ENCODE results near the gene PQBP1. TPM values are rescaled to one million over a fixed set of nuclear protein-coding genes. Genes with fewer than 3 reads are reported as not detected.

PQBP1 gene
- total RNA-seq, 4 donors from 2014 or later = 36.6 to 59.7 (median 55.2) TPM

DNA sequence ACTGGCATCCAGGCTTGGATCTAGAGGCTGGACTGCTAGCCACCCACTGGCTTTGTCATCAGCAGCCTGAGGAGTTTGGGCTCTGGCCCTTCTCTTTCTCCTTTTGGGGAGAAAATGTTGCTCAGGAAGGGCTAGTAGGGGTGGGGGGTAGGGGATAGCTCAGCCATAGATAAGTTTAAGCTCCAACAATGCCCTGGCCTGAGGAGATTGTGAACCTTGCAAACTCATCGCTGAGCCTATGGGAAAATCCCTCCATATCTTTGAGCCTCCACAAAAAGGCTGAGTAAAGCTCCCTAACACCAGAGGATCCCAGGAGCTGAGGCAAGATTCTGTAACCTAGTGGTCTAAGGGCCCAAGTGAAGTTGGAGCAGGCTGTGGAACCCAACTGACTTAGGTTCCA is 50.9 kb downstream of the PQBP1 start:
- ATAC-seq (ENCODE audit: low FRiP score) (no peak), DNase-seq (ENCODE audit: low spot score) (no peak)
- TF ChIP-seq, protein P1, sequence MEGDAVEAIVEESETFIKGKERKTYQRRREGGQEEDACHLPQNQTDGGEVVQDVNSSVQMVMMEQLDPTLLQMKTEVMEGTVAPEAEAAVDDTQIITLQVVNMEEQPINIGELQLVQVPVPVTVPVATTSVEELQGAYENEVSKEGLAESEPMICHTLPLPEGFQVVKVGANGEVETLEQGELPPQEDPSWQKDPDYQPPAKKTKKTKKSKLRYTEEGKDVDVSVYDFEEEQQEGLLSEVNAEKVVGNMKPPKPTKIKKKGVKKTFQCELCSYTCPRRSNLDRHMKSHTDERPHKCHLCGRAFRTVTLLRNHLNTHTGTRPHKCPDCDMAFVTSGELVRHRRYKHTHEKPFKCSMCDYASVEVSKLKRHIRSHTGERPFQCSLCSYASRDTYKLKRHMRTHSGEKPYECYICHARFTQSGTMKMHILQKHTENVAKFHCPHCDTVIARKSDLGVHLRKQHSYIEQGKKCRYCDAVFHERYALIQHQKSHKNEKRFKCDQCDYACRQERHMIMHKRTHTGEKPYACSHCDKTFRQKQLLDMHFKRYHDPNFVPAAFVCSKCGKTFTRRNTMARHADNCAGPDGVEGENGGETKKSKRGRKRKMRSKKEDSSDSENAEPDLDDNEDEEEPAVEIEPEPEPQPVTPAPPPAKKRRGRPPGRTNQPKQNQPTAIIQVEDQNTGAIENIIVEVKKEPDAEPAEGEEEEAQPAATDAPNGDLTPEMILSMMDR (IDR thresholded peaks at IDR 0.05) = no peak

Other genes with a start within 250 kb of the PQBP1 start
- gene WAS, start 214.1 kb upstream of the PQBP1 start, total RNA-seq = 10 to 100 TPM in 3 of 4 donors, 1 to 10 TPM in 1; 9.0 to 26.0 (median 21.0) TPM
- gene SUV39H1, start 201.2 kb upstream of the PQBP1 start, total RNA-seq = 1 to 10 TPM; 4.2 to 8.1 (median 5.5) TPM
- not detected for gene GLOD5, start 136.2 kb upstream of the PQBP1 start, total RNA-seq
- gene GATA1, start 111.3 kb upstream of the PQBP1 start, total RNA-seq = not detected
- gene HDAC6, start 95.9 kb upstream of the PQBP1 start, total RNA-seq = 10 to 100 TPM; 36.5 to 63.2 (median 54.5) TPM
- gene ERAS, start 71.4 kb upstream of the PQBP1 start, total RNA-seq = not detected
- gene PCSK1N, start 62.3 kb upstream of the PQBP1 start, total RNA-seq = 1 to 10 TPM in 2 of 4 donors, under 1 TPM in 1, not detected in 1; 0.93 to 2.3 (median 1.4) TPM
- 10 to 100 TPM; 13.7 to 34.1 (median 29.4) TPM for gene TIMM17B, start 162 bp upstream of the PQBP1 start, total RNA-seq
- gene SLC35A2, start 13.7 kb downstream of the PQBP1 start, total RNA-seq = 10 to 100 TPM; 10.2 to 22.0 (median 17.2) TPM
- 10 to 100 TPM in 2 of 4 donors, 1 to 10 TPM in 2; 9.6 to 14.0 (median 11.5) TPM for gene PIM2, start 21.1 kb downstream of the PQBP1 start, total RNA-seq
- 10 to 100 TPM; 32.7 to 43.0 (median 38.3) TPM for gene OTUD5, start 59.7 kb downstream of the PQBP1 start, total RNA-seq
- gene KCND1, start 73.9 kb downstream of the PQBP1 start, total RNA-seq = 10 to 100 TPM in 1 of 4 donors, 1 to 10 TPM in 3; 1.9 to 11.3 (median 3.7) TPM
- 10 to 100 TPM; 25.1 to 44.5 (median 32.2) TPM for gene GRIPAP1, start 104.3 kb downstream of the PQBP1 start, total RNA-seq
- 100 to 1,000 TPM in 3 of 4 donors, 10 to 100 TPM in 1; 89.8 to 124 (median 116) TPM for gene TFE3, start 145.4 kb downstream of the PQBP1 start, total RNA-seq
- 1 to 10 TPM; 1.1 to 3.2 (median 2.5) TPM for gene CCDC120, start 161.1 kb downstream of the PQBP1 start, total RNA-seq
- gene PRAF2, start 176.1 kb downstream of the PQBP1 start, total RNA-seq = 10 to 100 TPM in 3 of 4 donors, 1 to 10 TPM in 1; 7.8 to 17.3 (median 12.3) TPM
- 100 to 1,000 TPM in 3 of 4 donors, 10 to 100 TPM in 1; 90.8 to 131 (median 116) TPM for gene WDR45, start 182.0 kb downstream of the PQBP1 start, total RNA-seq
- gene GPKOW, start 225.8 kb downstream of the PQBP1 start, total RNA-seq = 10 to 100 TPM; 16.0 to 30.9 (median 19.6) TPM